Measurements from ENCODE around the gene POLR1C. TPM values are rescaled to one million over a fixed set of nuclear protein-coding genes. Genes with fewer than 3 reads are reported as not detected.

The POLR1C gene
- polyA plus RNA-seq, 3 donors: 4.5 to 18.3 (median 6.1) TPM

DNA sequence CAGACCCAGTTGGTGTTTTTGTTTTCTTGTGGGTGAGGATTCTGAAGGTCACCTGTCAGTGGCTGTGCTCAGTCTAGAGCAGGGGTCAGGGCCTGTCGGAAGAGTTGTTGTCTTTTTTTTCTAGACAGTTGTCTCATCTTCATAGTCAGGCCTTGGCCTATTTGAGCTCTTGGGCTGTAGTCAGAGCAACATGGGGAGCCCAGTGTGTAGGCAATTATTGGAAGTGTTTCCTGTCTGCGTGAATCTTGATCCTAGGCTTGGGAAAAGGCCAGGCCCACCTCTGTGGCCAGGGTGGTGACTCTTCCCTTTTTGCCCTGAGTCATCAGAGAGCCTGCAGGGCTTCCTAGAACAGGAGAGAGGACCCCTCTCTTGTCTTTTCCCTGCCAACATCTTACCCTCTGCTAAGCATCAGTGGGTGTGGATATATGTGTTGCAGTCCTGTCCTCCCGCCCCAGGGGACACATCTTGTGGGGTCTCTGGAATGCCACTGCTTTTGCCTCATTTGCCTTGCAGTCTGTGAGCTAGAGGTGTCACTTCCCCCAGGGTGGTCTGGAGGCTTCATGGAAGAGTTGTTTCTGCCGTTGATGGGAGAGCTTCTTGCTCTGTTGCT lies 28.1 kb upstream of the POLR1C start:
- H3K9me3 Mint-ChIP-seq: no peaks in the 10 kb centered on the region
- H3K36me3 ChIP-seq (replicated peaks in 1 of 2; ENCODE audit: control insufficient read depth in 1 of 2, insufficient read depth in 2 of 2, low read length in 2 of 2): peaks cover 17 to 64% of the 10 kb centered on the region in 2 donors
- H3K79me2 ChIP-seq (ENCODE audit: insufficient read depth, low read length): peaks cover 10% of the 10 kb centered on the region
- no peak for DNase-seq
- H3K4me2 ChIP-seq (replicated peaks; ENCODE audit: extremely low read depth, low read length, poor library complexity, severe bottlenecking): no peak overlapping the region
- no peak overlapping the region for H3K4me3 ChIP-seq (replicated peaks in 1 of 3; ENCODE audit: low read depth in 2 of 3, low read length in 3 of 3)
- H2AFZ ChIP-seq (ENCODE audit: insufficient read depth, low read depth, low read length, poor library complexity, severe bottlenecking): no peak overlapping the region
- no peaks in the 10 kb centered on the region for H3K4me1 Mint-ChIP-seq
- no peaks in the 10 kb centered on the region for H3K9me3 ChIP-seq (replicated peaks in 1 of 2; ENCODE audit: control insufficient read depth in 1 of 2, insufficient read depth in 1 of 2, low read length in 2 of 2)
- peaks cover 56% of the 10 kb centered on the region for H4K20me1 ChIP-seq (ENCODE audit: insufficient read depth, low read length)
- peaks cover 26 to 52% of the 10 kb centered on the region in 2 donors for H3K36me3 Mint-ChIP-seq
- H3K27me3 ChIP-seq (ENCODE audit: control insufficient read depth in 2 of 2, insufficient read depth in 2 of 2, low read length in 2 of 2): no peaks in the 10 kb centered on the region
- peak overlapping the region in 1 of 2 donors; percentile 3 for H3K4me3 Mint-ChIP-seq
- H3K9ac ChIP-seq (ENCODE audit: insufficient read depth, low read length, poor library complexity, severe bottlenecking): no peak overlapping the region
- no peaks in the 10 kb centered on the region for H3K27me3 Mint-ChIP-seq (ENCODE audit: low read depth in 3 of 3)
- no peaks in the 10 kb centered on the region for H3K4me1 ChIP-seq (ENCODE audit: control insufficient read depth in 1 of 2, insufficient read depth in 2 of 2, low read length in 2 of 2)
- no peak overlapping the region for H3K27ac ChIP-seq (ENCODE audit: low read depth in 1 of 2, low read length in 2 of 2)
- WGBS (ENCODE audit: insufficient coverage): 89% methylated on average over 2 of the region's 4 CpGs
- TF ChIP-seq, protein P1, sequence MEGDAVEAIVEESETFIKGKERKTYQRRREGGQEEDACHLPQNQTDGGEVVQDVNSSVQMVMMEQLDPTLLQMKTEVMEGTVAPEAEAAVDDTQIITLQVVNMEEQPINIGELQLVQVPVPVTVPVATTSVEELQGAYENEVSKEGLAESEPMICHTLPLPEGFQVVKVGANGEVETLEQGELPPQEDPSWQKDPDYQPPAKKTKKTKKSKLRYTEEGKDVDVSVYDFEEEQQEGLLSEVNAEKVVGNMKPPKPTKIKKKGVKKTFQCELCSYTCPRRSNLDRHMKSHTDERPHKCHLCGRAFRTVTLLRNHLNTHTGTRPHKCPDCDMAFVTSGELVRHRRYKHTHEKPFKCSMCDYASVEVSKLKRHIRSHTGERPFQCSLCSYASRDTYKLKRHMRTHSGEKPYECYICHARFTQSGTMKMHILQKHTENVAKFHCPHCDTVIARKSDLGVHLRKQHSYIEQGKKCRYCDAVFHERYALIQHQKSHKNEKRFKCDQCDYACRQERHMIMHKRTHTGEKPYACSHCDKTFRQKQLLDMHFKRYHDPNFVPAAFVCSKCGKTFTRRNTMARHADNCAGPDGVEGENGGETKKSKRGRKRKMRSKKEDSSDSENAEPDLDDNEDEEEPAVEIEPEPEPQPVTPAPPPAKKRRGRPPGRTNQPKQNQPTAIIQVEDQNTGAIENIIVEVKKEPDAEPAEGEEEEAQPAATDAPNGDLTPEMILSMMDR (IDR thresholded peaks at IDR 0.05): no peak
- intact Hi-C loops (cut with micrococcal nuclease): no loop called here
- peak overlapping the region in 3 of 7 donors; percentile 14 to 37 (median 34) for H3K27ac Mint-ChIP-seq

DNA sequence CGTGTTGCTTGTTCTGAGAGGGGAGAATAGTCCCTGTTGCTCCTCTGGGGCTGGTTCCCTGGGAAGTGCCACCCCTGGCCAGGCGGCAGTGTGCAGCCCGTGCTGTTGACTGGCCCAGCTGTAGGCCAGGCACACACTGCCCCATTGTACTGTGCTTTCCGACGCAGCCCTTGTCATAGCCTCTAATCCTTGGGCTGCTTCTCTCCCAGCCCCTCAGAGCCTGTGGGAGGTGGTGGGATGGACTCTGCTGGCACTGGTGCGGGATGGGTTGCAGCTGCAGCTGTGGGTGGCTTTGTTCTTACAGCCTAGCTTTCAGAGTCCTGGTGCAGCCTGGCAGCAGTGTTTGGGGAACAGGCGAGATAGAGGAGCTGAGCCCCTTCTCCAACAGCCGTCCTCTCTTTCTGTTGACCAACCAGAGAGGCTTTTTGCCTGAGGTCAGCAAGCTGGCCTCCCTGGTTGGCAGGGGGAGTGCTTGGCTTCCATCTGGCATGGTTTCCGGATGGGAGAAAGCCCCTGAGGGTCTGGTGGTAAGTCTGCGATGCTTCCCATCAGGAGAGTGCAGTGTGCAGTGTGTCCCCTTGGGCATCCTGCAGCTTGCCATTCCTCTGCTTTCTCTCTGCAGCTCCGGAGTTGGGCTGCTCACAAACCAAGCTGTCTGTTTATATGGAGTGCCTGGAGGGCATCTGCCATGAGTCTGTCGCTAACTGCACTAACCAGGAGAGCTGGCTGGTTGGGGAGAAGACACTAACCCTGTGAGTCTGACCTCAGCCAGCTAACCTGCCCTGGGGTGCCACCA lies 27.4 kb upstream of the POLR1C start:
- Histone ChIP-seq H2AFZ (ENCODE audit: insufficient read depth, low read depth, low read length, poor library complexity, severe bottlenecking) (no peak overlapping the region), H3K9ac (ENCODE audit: insufficient read depth, low read length, poor library complexity, severe bottlenecking) (no peak overlapping the region), H3K27ac (ENCODE audit: low read depth in 1 of 2, low read length in 2 of 2) (no peak overlapping the region), H3K79me2 (ENCODE audit: insufficient read depth, low read length) (peaks cover 8% of the 10 kb centered on the region), H3K9me3 (replicated peaks in 1 of 2; ENCODE audit: control insufficient read depth in 1 of 2, insufficient read depth in 1 of 2, low read length in 2 of 2) (no peaks in the 10 kb centered on the region), H3K4me2 (replicated peaks; ENCODE audit: extremely low read depth, low read length, poor library complexity, severe bottlenecking) (no peak overlapping the region), H3K27me3 (ENCODE audit: control insufficient read depth in 2 of 2, insufficient read depth in 2 of 2, low read length in 2 of 2) (no peaks in the 10 kb centered on the region), H4K20me1 (ENCODE audit: insufficient read depth, low read length) (peaks cover 58% of the 10 kb centered on the region), H3K36me3 (replicated peaks in 1 of 2; ENCODE audit: control insufficient read depth in 1 of 2, insufficient read depth in 2 of 2, low read length in 2 of 2) (peaks cover 17 to 69% of the 10 kb centered on the region in 2 donors), H3K4me3 (replicated peaks in 1 of 3; ENCODE audit: low read depth in 2 of 3, low read length in 3 of 3) (no peak overlapping the region), H3K4me1 (ENCODE audit: control insufficient read depth in 1 of 2, insufficient read depth in 2 of 2, low read length in 2 of 2) (no peaks in the 10 kb centered on the region)
- Mint-ChIP-seq H3K4me1 (no peaks in the 10 kb centered on the region), H3K36me3 (peaks cover 26 to 54% of the 10 kb centered on the region in 2 donors), H3K27me3 (ENCODE audit: low read depth in 3 of 3) (no peaks in the 10 kb centered on the region), H3K4me3 (peak overlapping the region in 1 of 2 donors; percentile 3), H3K27ac (peak overlapping the region in 1 of 7 donors; percentile 34), H3K9me3 (no peaks in the 10 kb centered on the region)
- intact Hi-C loops (cut with micrococcal nuclease): no loop called here
- TF ChIP-seq, protein P1 (IDR thresholded peaks at IDR 0.05): no peak
- 99% methylated on average over 9 of the region's 12 CpGs for WGBS (ENCODE audit: insufficient coverage)
- DNase-seq: no peak
